HFFc6 (cell line): ENCODE measurements around the gene GAB2. TPM values are rescaled to one million over a fixed set of nuclear protein-coding genes. Genes with fewer than 3 reads are reported as not detected.

ENCODE experiments used
- DNase-seq: peaks from one replicate; pipeline ENCODE4 v3.0.0-alpha.2; 2018
- H3K27ac Mint-ChIP-seq: 2 replicates; pipeline ENCODE4 v1.8.0; 2020; ENCODE audit warnings: mild to moderate bottlenecking, mixed read lengths
- H3K27me3 Mint-ChIP-seq: 2 replicates; pipeline ENCODE4 v1.8.0; 2021; ENCODE audit warnings: mild to moderate bottlenecking, moderate library complexity, mixed read lengths; ENCODE audit not compliant: insufficient read depth
- H3K36me3 Mint-ChIP-seq: 2 replicates; pipeline ENCODE4 v1.8.0; 2021; ENCODE audit warnings: low read depth, mixed read lengths
- H3K4me1 Mint-ChIP-seq: 2 replicates; pipeline ENCODE4 v1.8.0; 2020; ENCODE audit warnings: low read depth, mixed read lengths
- H3K4me3 Mint-ChIP-seq: 2 replicates; pipeline ENCODE4 v1.8.0; 2020; ENCODE audit warnings: mild to moderate bottlenecking, moderate library complexity, mixed read lengths
- H3K9me3 Mint-ChIP-seq: 2 replicates; pipeline ENCODE4 v1.8.0; 2020; ENCODE audit warnings: mild to moderate bottlenecking, mixed read lengths
- CTCF ChIP-seq: fragments of 200-600 bp; sonication (generic); IDR thresholded peaks from 2 replicates; pipeline ENCODE4 v1.5.0; 2021; ENCODE audit warnings: antibody characterized with exemption, mild to moderate bottlenecking
- total RNA-seq, 6 experiments: library from RNA; stranded (reverse); fragmentation: NEBNext Ultra II Directional; extraction: Animal tissue kit (Norgen Biotek cat#: 25700); gene quantifications; 2 replicates in 1 of 6; 3 replicates in 5 of 6; pipeline ENCODE4 v1.2.3, GENCODE V29; 2021

The GAB2 gene
- total RNA-seq, 6 experiments from 2014 or later, result 8.4 to 12.1 (median 9.9) TPM

- H3K4me1 Mint-ChIP-seq, result peaks cover 14% of the 10 kb centered on the region
- H3K27ac Mint-ChIP-seq, result no peak overlapping the region
- no peak for DNase-seq
- H3K36me3 Mint-ChIP-seq, result peaks cover 10% of the 10 kb centered on the region
- peaks cover 4% of the 10 kb centered on the region; the same call in 1 of the 2 replicates for H3K27me3 Mint-ChIP-seq
- TF ChIP-seq CTCF, result no peak
- no peak overlapping the region for H3K4me3 Mint-ChIP-seq
- peaks cover 6% of the 10 kb centered on the region for H3K9me3 Mint-ChIP-seq
Measured at GRCh38 chr11:78332872-78333271, 84.7 kb downstream of the GAB2 start.

- Mint-ChIP-seq H3K27me3 (peaks cover 5% of the 10 kb centered on the region; the same call in 1 of the 2 replicates), H3K4me3 (no peak overlapping the region), H3K9me3 (peaks cover 6% of the 10 kb centered on the region), H3K4me1 (peaks cover 14% of the 10 kb centered on the region), H3K36me3 (peaks cover 10% of the 10 kb centered on the region), H3K27ac (no peak overlapping the region)
- no peak for TF ChIP-seq CTCF
- DNase-seq, result no peak
Measured at GRCh38 chr11:78332174-78332866, 85.3 kb downstream of the GAB2 start.

GRCh38 chr11:78331711-78332110 is 85.9 kb downstream of the GAB2 start:
- Mint-ChIP-seq H3K36me3 (peaks cover 10% of the 10 kb centered on the region), H3K4me3 (no peak overlapping the region), H3K9me3 (peaks cover 6% of the 10 kb centered on the region), H3K27ac (no peak overlapping the region), H3K4me1 (peaks cover 14% of the 10 kb centered on the region), H3K27me3 (peaks cover 5% of the 10 kb centered on the region; the same call in 1 of the 2 replicates)
- TF ChIP-seq CTCF, result no peak
- no peak for DNase-seq

GRCh38 chr11:78330361-78330760 is 87.3 kb downstream of the GAB2 start:
- no peak for TF ChIP-seq CTCF
- peaks cover under 1% of the 10 kb centered on the region; the same call in 1 of the 2 replicates for H3K9me3 Mint-ChIP-seq

GRCh38 chr11:78327945-78328344 is 89.7 kb downstream of the GAB2 start:
- TF ChIP-seq CTCF, result no peak
- H3K9me3 Mint-ChIP-seq, result no peaks in the 10 kb centered on the region
- H3K27ac Mint-ChIP-seq, result no peak overlapping the region
- H3K36me3 Mint-ChIP-seq, result no peaks in the 10 kb centered on the region
- H3K4me3 Mint-ChIP-seq, result no peak overlapping the region
- DNase-seq, result no peak
- peaks cover 5% of the 10 kb centered on the region; the same call in 1 of the 2 replicates for H3K27me3 Mint-ChIP-seq
- H3K4me1 Mint-ChIP-seq, result peaks cover 13% of the 10 kb centered on the region

More at GRCh38 chr11:78330361-78330760, 87.3 kb downstream of the GAB2 start:
- Mint-ChIP-seq H3K27ac (no peak overlapping the region), H3K27me3 (peaks cover 5% of the 10 kb centered on the region; the same call in 1 of the 2 replicates), H3K4me1 (peaks cover 14% of the 10 kb centered on the region), H3K4me3 (no peak overlapping the region), H3K36me3 (peaks cover 5% of the 10 kb centered on the region)
- DNase-seq, result no peak
